ENCODE measurements around the gene FAM76B.

Gene FAM76B

GRCh38 chr11:95729462-95729861 lies 60.1 kb downstream of the FAM76B start:
- no peak for DNase-seq (ENCODE audit: low read depth)

DNA sequence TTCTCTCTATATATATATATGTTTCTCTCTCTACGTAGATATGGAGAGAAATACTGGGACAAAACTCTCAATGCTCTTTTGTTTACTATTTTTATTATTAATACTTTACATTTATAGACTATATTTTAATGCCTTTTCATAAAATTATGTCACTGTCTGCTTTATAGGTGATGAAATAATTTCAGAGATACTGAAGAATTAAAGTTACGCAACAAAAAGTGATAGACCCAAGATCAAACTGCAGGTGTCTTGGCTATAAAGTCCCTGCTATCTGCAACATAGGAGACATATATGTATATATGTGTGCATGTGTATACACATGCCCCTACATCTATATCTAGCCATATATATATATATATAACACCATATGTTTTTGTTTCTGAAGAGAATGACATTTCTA lies 60.8 kb downstream of the FAM76B start:
- DNase-seq (ENCODE audit: low read depth), result no peak

DNA sequence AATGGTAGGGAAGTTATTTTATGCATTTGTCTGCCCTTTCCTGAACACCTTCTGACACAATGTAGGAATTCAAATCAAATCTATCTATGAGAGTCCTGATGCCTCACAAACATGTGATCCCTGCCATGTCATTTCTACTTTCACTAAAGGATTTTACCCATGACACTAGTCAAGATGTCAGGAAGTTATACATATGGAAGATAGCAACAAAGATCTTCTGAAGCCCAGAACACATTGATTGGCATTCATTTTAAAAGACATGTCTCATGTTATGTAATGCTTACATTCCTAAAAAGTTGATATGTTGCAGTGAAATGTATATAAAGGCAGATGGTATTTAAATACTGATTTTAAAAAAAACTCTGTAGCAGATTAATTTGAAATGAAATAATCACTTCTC lies 61.5 kb downstream of the FAM76B start:
- no peak for DNase-seq (ENCODE audit: low read depth)

GRCh38 chr11:95727620-95728019 lies 62.0 kb downstream of the FAM76B start:
- no peak for DNase-seq (ENCODE audit: low read depth)

DNA sequence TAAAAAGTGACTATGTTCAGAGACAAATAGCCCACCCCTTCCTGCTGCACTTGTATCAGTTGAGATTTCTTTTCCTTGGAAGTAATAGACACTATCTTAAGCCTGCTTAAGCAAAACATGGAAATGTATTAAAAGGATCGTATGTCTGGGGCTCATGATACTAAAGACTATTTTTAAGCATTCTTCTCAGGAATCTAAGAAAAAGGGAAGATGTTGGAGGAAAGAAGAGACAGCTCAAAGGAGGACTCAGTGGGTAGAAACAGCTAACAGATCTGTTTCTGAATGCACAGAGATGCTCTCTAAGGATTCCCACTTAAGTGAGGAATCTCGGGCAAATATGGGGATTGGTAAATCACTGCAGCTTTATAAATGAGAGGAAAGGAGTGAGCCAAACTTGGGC lies 62.5 kb downstream of the FAM76B start:
- no peak for DNase-seq (ENCODE audit: low read depth)

DNA sequence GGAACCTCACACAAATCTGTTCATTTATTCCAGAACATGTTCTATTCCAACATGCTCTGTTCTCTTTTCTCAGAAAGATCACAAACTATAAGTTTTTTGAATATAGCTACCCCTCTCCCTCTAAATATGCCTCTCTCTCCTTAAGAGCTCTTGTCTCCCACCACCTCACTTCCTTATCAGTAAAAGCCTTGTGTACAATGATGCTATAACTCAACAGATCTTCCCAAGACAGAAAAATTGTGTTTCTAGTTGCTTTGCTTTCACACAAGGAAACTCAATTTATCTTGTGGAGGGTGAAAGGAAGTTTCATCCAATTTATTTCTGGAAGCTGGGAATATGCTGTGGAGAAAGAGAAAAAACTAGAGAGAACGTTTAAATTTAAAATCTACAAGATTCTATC lies 64.4 kb downstream of the FAM76B start:
- no peak for DNase-seq (ENCODE audit: low read depth)

GRCh38 chr11:95723361-95723942 lies 66.1 kb downstream of the FAM76B start:
- no peak for DNase-seq (ENCODE audit: low read depth)

DNA sequence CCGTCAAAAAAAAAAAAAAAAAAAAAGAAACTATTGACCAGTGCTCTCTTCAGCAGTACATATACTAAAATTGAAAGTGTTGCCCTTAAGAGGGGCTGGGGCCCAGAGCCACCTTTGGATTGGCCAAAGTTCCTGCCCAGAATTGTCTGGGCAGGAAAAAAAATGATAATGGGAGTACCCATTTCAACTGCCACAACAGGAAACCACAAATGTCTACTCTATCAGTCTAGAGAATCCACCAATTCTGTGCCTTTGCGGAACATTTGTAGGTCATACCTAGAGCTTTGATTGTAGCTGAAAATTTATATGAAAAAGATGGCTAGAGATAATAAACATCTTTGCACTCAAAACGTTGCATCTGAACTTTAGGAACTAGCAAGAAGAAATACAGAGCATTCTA lies 69.4 kb downstream of the FAM76B start:
- no peak for DNase-seq (ENCODE audit: low read depth)
